HepG2 (cell line): Measurements from ENCODE around the gene DDT. TPM values are rescaled to one million over a fixed set of nuclear protein-coding genes. Genes with fewer than 3 reads are reported as not detected.
"Not testable (repeated sequence)": the region's sequence is repeated elsewhere in the genome, so short reads cannot be mapped to it uniquely, and the experiment has no call there.

ENCODE experiments used
- ADNP ChIP-seq: sonication (generic); formaldehyde crosslinking; IDR thresholded peaks from 2 replicates; pipeline ENCODE4 v1.4.0; 2020; ENCODE audit warnings: missing genetic modification reagents
- CREB1 ChIP-seq, 2 experiments: fragments of 450-650 bp in 1 of 2; IDR thresholded peaks; 2 replicates each; pipeline ENCODE4 v1.6.1; 2016 to 2017; ENCODE audit warnings: control low read depth in 1 of 2, mild to moderate bottlenecking in 1 of 2, missing compliant biosample characterization in 1 of 2, missing genetic modification characterization in 1 of 2
- FOXA1 ChIP-seq, 2 experiments: fragments of 450-650 bp in 1 of 2; sonication (generic) in 1 of 2; formaldehyde crosslinking in 1 of 2; IDR thresholded peaks; 2 replicates each; pipeline versions ENCODE4 v1.4.0 to v1.6.1; 2016 to 2020; ENCODE audit warnings: missing genetic modification reagents in 1 of 2
- GATAD1 ChIP-seq: IDR thresholded peaks from 2 replicates; pipeline ENCODE4 v1.6.1; 2016; ENCODE audit warnings: missing genetic modification reagents, missing compliant biosample characterization
- HIC2 ChIP-seq: sonication (generic); formaldehyde crosslinking; IDR thresholded peaks from 2 replicates; pipeline ENCODE4 v1.9.0; 2022; ENCODE audit warnings: low read depth, missing genetic modification reagents
- HNF4A ChIP-seq: sonication (generic); formaldehyde crosslinking; IDR thresholded peaks from 2 replicates; pipeline ENCODE4 v1.4.0; 2020; ENCODE audit warnings: missing genetic modification reagents
- ISL2 ChIP-seq: sonication (generic); formaldehyde crosslinking; IDR thresholded peaks from 2 replicates; pipeline ENCODE4 v1.5.0; 2020; ENCODE audit warnings: missing genetic modification reagents
- NR2C2 ChIP-seq: sonication (generic); formaldehyde crosslinking; IDR thresholded peaks from 2 replicates; pipeline ENCODE4 v1.4.0; 2020; ENCODE audit warnings: missing genetic modification reagents, mild to moderate bottlenecking, moderate library complexity, borderline replicate concordance
- NR2F1 ChIP-seq, 2 experiments: fragments of 450-650 bp in 1 of 2; formaldehyde crosslinking in 1 of 2; IDR thresholded peaks; 2 replicates each; pipeline versions ENCODE4 v1.5.0 to v1.6.1; 2016 to 2020; ENCODE audit warnings: mild to moderate bottlenecking in 1 of 2, missing compliant biosample characterization in 1 of 2, missing genetic modification reagents in 1 of 2, moderate library complexity in 1 of 2
- PITX1 ChIP-seq: sonication (generic); formaldehyde crosslinking; IDR thresholded peaks from 2 replicates; pipeline ENCODE4 v1.5.1; 2020; ENCODE audit warnings: mild to moderate bottlenecking, missing genetic modification reagents
- ZBTB3 ChIP-seq: sonication (generic); formaldehyde crosslinking; IDR thresholded peaks from 2 replicates; pipeline ENCODE4 v1.4.0; 2020; ENCODE audit warnings: low read depth, mild to moderate bottlenecking, moderate library complexity, missing genetic modification reagents, borderline replicate concordance
- ZFX ChIP-seq: sonication (generic); formaldehyde crosslinking; IDR thresholded peaks from 2 replicates; pipeline ENCODE4 v1.4.0; 2020; ENCODE audit warnings: mild to moderate bottlenecking, low read depth, missing genetic modification reagents, moderate library complexity
- ZMYM2 ChIP-seq: sonication (generic); formaldehyde crosslinking; IDR thresholded peaks from 2 replicates; pipeline ENCODE4 v1.8.0; 2022; ENCODE audit warnings: mild to moderate bottlenecking, missing genetic modification reagents
- ZMYM4 ChIP-seq: sonication (generic); formaldehyde crosslinking; IDR thresholded peaks from 2 replicates; pipeline ENCODE4 v1.8.1; 2023; ENCODE audit warnings: mild to moderate bottlenecking, missing genetic modification reagents
- polyA plus RNA-seq, 8 experiments: library from polyadenylated mRNA; depleted of rRNA in 3 of 8; stranded (reverse) in 7 of 8; unstranded in 1 of 8; fragments of >200 nt; fragmentation: Illumina TruSeq in 4 of 8; extraction: Trizol in 4 of 8; gene quantifications; 2 replicates each; pipeline versions ENCODE4 v1.2.1 to v1.2.3, GENCODE V29; 2011 to 2016; ENCODE audit warnings: low read depth in 4 of 8, missing spikeins in 1 of 8, mixed read lengths in 1 of 8; ENCODE audit not compliant: insufficient read depth in 1 of 8
- total RNA-seq, 5 experiments: library from RNA; depleted of rRNA; stranded (reverse); fragments of >200 nt; fragmentation: Illumina TruSeq; extraction: Trizol; gene quantifications; 2 replicates each; pipeline ENCODE4 v1.2.3, GENCODE V29; 2016; ENCODE audit warnings: low read depth in 1 of 5
- TF ChIP-seq, protein P1 (sequence below): sonication (generic); formaldehyde crosslinking; IDR thresholded peaks from 2 replicates; pipeline ENCODE4 v1.4.0; 2020; ENCODE audit warnings: missing genetic modification reagents, mild to moderate bottlenecking, borderline replicate concordance
- TF ChIP-seq, protein P2 (sequence below), 2 experiments: fragments of 450-650 bp in 1 of 2; sonication (generic) in 1 of 2; formaldehyde crosslinking; IDR thresholded peaks; 2 replicates each; pipeline versions ENCODE4 v1.5.0 to v1.8.0; 2020 to 2022; ENCODE audit warnings: mild to moderate bottlenecking in 1 of 2, missing genetic modification reagents in 1 of 2
- TF ChIP-seq, protein P3 (sequence below): IDR thresholded peaks from 2 replicates; pipeline ENCODE4 v1.6.1; 2016
- TF ChIP-seq, protein P4 (sequence below): sonication (generic); formaldehyde crosslinking; IDR thresholded peaks from 2 replicates; pipeline ENCODE4 v1.4.0; 2020; ENCODE audit warnings: missing genetic modification reagents

DDT gene
- total and polyA plus RNA-seq, 2 of the 13 experiments (the other 11 are each of a cell fraction or from before 2014, with no cell fraction given) = 143 to 181 TPM

- TF ChIP-seq, protein P1, sequence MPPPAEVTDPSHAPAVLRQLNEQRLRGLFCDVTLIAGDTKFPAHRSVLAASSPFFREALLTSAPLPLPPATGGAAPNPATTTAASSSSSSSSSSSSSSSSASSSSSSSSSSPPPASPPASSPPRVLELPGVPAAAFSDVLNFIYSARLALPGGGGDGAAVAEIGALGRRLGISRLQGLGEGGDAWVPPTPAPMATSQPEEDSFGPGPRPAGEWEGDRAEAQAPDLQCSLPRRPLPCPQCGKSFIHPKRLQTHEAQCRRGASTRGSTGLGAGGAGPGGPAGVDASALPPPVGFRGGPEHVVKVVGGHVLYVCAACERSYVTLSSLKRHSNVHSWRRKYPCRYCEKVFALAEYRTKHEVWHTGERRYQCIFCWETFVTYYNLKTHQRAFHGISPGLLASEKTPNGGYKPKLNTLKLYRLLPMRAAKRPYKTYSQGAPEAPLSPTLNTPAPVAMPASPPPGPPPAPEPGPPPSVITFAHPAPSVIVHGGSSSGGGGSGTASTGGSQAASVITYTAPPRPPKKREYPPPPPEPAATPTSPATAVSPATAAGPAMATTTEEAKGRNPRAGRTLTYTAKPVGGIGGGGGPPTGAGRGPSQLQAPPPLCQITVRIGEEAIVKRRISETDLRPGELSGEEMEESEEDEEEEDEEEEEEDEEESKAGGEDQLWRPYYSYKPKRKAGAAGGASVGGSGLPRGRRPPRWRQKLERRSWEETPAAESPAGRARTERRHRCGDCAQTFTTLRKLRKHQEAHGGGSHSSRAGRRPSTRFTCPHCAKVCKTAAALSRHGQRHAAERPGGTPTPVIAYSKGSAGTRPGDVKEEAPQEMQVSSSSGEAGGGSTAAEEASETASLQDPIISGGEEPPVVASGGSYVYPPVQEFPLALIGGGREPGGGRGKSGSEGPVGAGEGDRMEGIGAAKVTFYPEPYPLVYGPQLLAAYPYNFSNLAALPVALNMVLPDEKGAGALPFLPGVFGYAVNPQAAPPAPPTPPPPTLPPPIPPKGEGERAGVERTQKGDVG (CRISPR knock-in tag) = 0 out of 2 replicates have a peak, but pooled peaks have one; percentile 25
- peak; percentile 92 for TF ChIP-seq ZMYM2
- peak; percentile 65; the same call in 1 of the 2 replicates for TF ChIP-seq ADNP (CRISPR knock-in tag)
- TF ChIP-seq HIC2 (CRISPR knock-in tag) = peak; percentile 33; the same call in 1 of the 2 replicates
- TF ChIP-seq ZBTB3 (CRISPR knock-in tag) = peak; percentile 71; the same call in 1 of the 2 replicates
- peak; percentile 50 to 60; a peak in 3 of 4 replicates for TF ChIP-seq NR2F1 (CRISPR knock-in tag; IDR thresholded peaks at IDR 0.05)
- TF ChIP-seq GATAD1 (CRISPR knock-in tag) = 0 out of 2 replicates have a peak, but pooled peaks have one; percentile 33
- TF ChIP-seq HNF4A = peak; percentile 33
- not testable (repeated sequence) for TF ChIP-seq FOXA1, CREB1 (IDR thresholded peaks at IDR 0.05)
- TF ChIP-seq FOXA1 (CRISPR knock-in tag; IDR thresholded peaks at IDR 0.05) = peak; percentile 55
- TF ChIP-seq, protein P2, sequence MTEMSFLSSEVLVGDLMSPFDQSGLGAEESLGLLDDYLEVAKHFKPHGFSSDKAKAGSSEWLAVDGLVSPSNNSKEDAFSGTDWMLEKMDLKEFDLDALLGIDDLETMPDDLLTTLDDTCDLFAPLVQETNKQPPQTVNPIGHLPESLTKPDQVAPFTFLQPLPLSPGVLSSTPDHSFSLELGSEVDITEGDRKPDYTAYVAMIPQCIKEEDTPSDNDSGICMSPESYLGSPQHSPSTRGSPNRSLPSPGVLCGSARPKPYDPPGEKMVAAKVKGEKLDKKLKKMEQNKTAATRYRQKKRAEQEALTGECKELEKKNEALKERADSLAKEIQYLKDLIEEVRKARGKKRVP (CRISPR knock-in tag; IDR thresholded peaks at IDR 0.05) = peak in 1 of 2 experiments; percentile 86; a peak in 2 of 4 replicates
- TF ChIP-seq CREB1 (CRISPR knock-in tag; IDR thresholded peaks at IDR 0.05) = peak; percentile 30; the same call in 1 of the 2 replicates
- TF ChIP-seq PITX1 (CRISPR knock-in tag) = peak; percentile 56; the same call in 1 of the 2 replicates
- TF ChIP-seq, protein P3, sequence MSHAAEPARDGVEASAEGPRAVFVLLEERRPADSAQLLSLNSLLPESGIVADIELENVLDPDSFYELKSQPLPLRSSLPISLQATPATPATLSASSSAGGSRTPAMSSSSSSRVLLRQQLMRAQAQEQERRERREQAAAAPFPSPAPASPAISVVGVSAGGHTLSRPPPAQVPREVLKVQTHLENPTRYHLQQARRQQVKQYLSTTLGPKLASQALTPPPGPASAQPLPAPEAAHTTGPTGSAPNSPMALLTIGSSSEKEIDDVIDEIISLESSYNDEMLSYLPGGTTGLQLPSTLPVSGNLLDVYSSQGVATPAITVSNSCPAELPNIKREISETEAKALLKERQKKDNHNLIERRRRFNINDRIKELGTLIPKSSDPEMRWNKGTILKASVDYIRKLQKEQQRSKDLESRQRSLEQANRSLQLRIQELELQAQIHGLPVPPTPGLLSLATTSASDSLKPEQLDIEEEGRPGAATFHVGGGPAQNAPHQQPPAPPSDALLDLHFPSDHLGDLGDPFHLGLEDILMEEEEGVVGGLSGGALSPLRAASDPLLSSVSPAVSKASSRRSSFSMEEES (CRISPR knock-in tag) = peak; percentile 38; the same call in 1 of the 2 replicates
- 0 out of 2 replicates have a peak, but pooled peaks have one; percentile 20 for TF ChIP-seq ISL2 (CRISPR knock-in tag)
- TF ChIP-seq NR2C2 = peak; percentile 32; the same call in 1 of the 2 replicates
- peak; percentile 36; the same call in 1 of the 2 replicates for TF ChIP-seq ZMYM4
- TF ChIP-seq, protein P4, sequence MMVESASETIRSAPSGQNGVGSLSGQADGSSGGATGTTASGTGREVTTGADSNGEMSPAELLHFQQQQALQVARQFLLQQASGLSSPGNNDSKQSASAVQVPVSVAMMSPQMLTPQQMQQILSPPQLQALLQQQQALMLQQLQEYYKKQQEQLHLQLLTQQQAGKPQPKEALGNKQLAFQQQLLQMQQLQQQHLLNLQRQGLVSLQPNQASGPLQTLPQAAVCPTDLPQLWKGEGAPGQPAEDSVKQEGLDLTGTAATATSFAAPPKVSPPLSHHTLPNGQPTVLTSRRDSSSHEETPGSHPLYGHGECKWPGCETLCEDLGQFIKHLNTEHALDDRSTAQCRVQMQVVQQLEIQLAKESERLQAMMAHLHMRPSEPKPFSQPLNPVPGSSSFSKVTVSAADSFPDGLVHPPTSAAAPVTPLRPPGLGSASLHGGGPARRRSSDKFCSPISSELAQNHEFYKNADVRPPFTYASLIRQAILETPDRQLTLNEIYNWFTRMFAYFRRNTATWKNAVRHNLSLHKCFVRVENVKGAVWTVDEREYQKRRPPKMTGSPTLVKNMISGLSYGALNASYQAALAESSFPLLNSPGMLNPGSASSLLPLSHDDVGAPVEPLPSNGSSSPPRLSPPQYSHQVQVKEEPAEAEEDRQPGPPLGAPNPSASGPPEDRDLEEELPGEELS (CRISPR knock-in tag) = peak; percentile 85
- TF ChIP-seq ZFX (CRISPR knock-in tag) = peak; percentile 38; the same call in 1 of the 2 replicates
Observed at GRCh38 chr22:23921586-23922201, 52.5 kb downstream of the DDT start (continued).
